ENCODE data around the gene EZH1. TPM values are rescaled to one million over a fixed set of nuclear protein-coding genes. Genes with fewer than 3 reads are reported as not detected.

EZH1 gene
- total and polyA plus RNA-seq, 2 donors = 32.9 to 40.4 TPM

- 24% methylated on average over 42 of the region's 42 CpGs for WGBS
- H3K4me1 ChIP-seq (ENCODE audit: insufficient read depth) = no peaks in the 10 kb centered on the region
- no peak for DNase-seq (ENCODE audit: extremely low spot score)
- no peaks in the 10 kb centered on the region for H3K36me3 ChIP-seq (ENCODE audit: insufficient read depth)
- H3K27ac ChIP-seq (ENCODE audit: low read depth) = peak overlapping the region; percentile 67
- peak overlapping the region; percentile 8 for H3K4me3 ChIP-seq (ENCODE audit: low read depth, low read length)
Measured at GRCh38 chr17:42653179-42654124, 91.4 kb downstream of the EZH1 start.

- 75% methylated on average over 4 of the region's 4 CpGs for WGBS
- H3K4me1 ChIP-seq (ENCODE audit: insufficient read depth) = no peaks in the 10 kb centered on the region
Measured at GRCh38 chr17:42651392-42651791, 93.4 kb downstream of the EZH1 start.

More at GRCh38 chr17:42651392-42651791, 93.4 kb downstream of the EZH1 start:
- no peaks in the 10 kb centered on the region for H3K36me3 ChIP-seq (ENCODE audit: insufficient read depth)
- no peak overlapping the region for H3K27ac ChIP-seq (ENCODE audit: low read depth)
- DNase-seq (ENCODE audit: extremely low spot score) = no peak
- no peak overlapping the region for H3K4me3 ChIP-seq (ENCODE audit: low read depth, low read length)

Small RNA genes within 50 kb of the gene (small RNA-seq; reads per million reads assigned to genes)
- gene HMGN2P15 (not detected), gene MIR6780A (not detected)

Other genes with a start within 250 kb of the EZH1 start
- 18.0 TPM for gene NAGLU, start 208.8 kb downstream of the EZH1 start, total RNA-seq
- 40.3 TPM for gene NAGLU, start 208.8 kb downstream of the EZH1 start, polyA plus RNA-seq
- gene HSD17B1, start 192.1 kb downstream of the EZH1 start, total RNA-seq = 1.5 TPM
- gene HSD17B1, start 192.1 kb downstream of the EZH1 start, polyA plus RNA-seq = 2.5 TPM
- 8.8 TPM for gene COASY, start 182.9 kb downstream of the EZH1 start, total RNA-seq
- 43.7 TPM for gene COASY, start 182.9 kb downstream of the EZH1 start, polyA plus RNA-seq
- gene MLX, start 177.9 kb downstream of the EZH1 start, total RNA-seq = 17.1 TPM
- gene MLX, start 177.9 kb downstream of the EZH1 start, polyA plus RNA-seq = 38.0 TPM
- 4.5 TPM for gene PSMC3IP, start 167.3 kb downstream of the EZH1 start, total RNA-seq
- 7.9 TPM for gene PSMC3IP, start 167.3 kb downstream of the EZH1 start, polyA plus RNA-seq
- gene RETREG3, start 135.7 kb downstream of the EZH1 start, total RNA-seq = 49.9 TPM
- 21.2 TPM for gene RETREG3, start 135.7 kb downstream of the EZH1 start, polyA plus RNA-seq
- gene TUBG1, start 135.4 kb downstream of the EZH1 start, total RNA-seq = 15.2 TPM
- gene TUBG1, start 135.4 kb downstream of the EZH1 start, polyA plus RNA-seq = 42.9 TPM
- 17.3 TPM for gene TUBG2, start 85.8 kb downstream of the EZH1 start, total RNA-seq
- 38.4 TPM for gene TUBG2, start 85.8 kb downstream of the EZH1 start, polyA plus RNA-seq
- gene PLEKHH3, start 68.0 kb downstream of the EZH1 start, total RNA-seq = 15.7 TPM
- gene PLEKHH3, start 68.0 kb downstream of the EZH1 start, polyA plus RNA-seq = 46.0 TPM
- 1.6 TPM for gene CCR10, start 63.2 kb downstream of the EZH1 start, total RNA-seq
- gene CCR10, start 63.2 kb downstream of the EZH1 start, polyA plus RNA-seq = 3.6 TPM
- gene CNTNAP1, start 62.5 kb downstream of the EZH1 start, total RNA-seq = 14.6 TPM
- gene CNTNAP1, start 62.5 kb downstream of the EZH1 start, polyA plus RNA-seq = 20.1 TPM
- gene RAMP2, start 16.2 kb upstream of the EZH1 start, total RNA-seq = 16.0 TPM
- gene RAMP2, start 16.2 kb upstream of the EZH1 start, polyA plus RNA-seq = 51.9 TPM
- gene VPS25, start 28.4 kb upstream of the EZH1 start, total RNA-seq = 32.6 TPM
- gene VPS25, start 28.4 kb upstream of the EZH1 start, polyA plus RNA-seq = 71.6 TPM
- gene WNK4, start 35.6 kb upstream of the EZH1 start, total RNA-seq = 0.26 TPM
- 0.23 TPM for gene WNK4, start 35.6 kb upstream of the EZH1 start, polyA plus RNA-seq
- gene COA3, start 53.7 kb upstream of the EZH1 start, total RNA-seq = 57.5 TPM
- 89.9 TPM for gene COA3, start 53.7 kb upstream of the EZH1 start, polyA plus RNA-seq
- 0.37 TPM for gene CNTD1, start 53.8 kb upstream of the EZH1 start, total RNA-seq
- 0.71 TPM for gene CNTD1, start 53.8 kb upstream of the EZH1 start, polyA plus RNA-seq
- 51.4 TPM for gene BECN1, start 79.2 kb upstream of the EZH1 start, total RNA-seq
- 82.7 TPM for gene BECN1, start 79.2 kb upstream of the EZH1 start, polyA plus RNA-seq
- 31.1 TPM for gene PSME3, start 88.4 kb upstream of the EZH1 start, total RNA-seq
- 79.7 TPM for gene PSME3, start 88.4 kb upstream of the EZH1 start, polyA plus RNA-seq
- gene AOC2, start 99.5 kb upstream of the EZH1 start, total RNA-seq = 0.42 TPM
- 2.1 TPM for gene AOC2, start 99.5 kb upstream of the EZH1 start, polyA plus RNA-seq
- 40.6 TPM for gene AOC3, start 106.2 kb upstream of the EZH1 start, total RNA-seq
- 319 TPM for gene AOC3, start 106.2 kb upstream of the EZH1 start, polyA plus RNA-seq
- not detected for gene G6PC1, start 155.8 kb upstream of the EZH1 start, total RNA-seq
- gene G6PC1, start 155.8 kb upstream of the EZH1 start, polyA plus RNA-seq = 0.15 TPM
- gene AARSD1, start 219.4 kb upstream of the EZH1 start, total RNA-seq = 20.6 TPM
- gene AARSD1, start 219.4 kb upstream of the EZH1 start, polyA plus RNA-seq = 36.2 TPM
- gene PTGES3L, start 235.0 kb upstream of the EZH1 start, total RNA-seq = 6.8 TPM
- 18.6 TPM for gene PTGES3L, start 235.0 kb upstream of the EZH1 start, polyA plus RNA-seq
- 9.9 TPM for gene RUNDC1, start 235.5 kb upstream of the EZH1 start, total RNA-seq
- 12.3 TPM for gene RUNDC1, start 235.5 kb upstream of the EZH1 start, polyA plus RNA-seq

Data from urinary bladder (tissue), 4 donors.